ENCODE data around the gene SOD3.

GRCh38 chr4:24806206-24806990 lies 11.0 kb downstream of the SOD3 start:
- TF ChIP-seq CTCF (conservative IDR thresholded peaks at IDR 0.05 in 1 of 2, IDR thresholded peaks at IDR 0.05 in 1 of 2; ENCODE audit: low read depth in 1 of 2, low read length in 2 of 2) (no peak), EZH2 (IDR thresholded peaks at IDR 0.05; ENCODE audit: low read length, missing control alignments) (no peak)
